Thyroid gland (tissue), 4 donors: ENCODE results near the gene ARHGAP45. TPM values are rescaled to one million over a fixed set of nuclear protein-coding genes. Genes with fewer than 3 reads are reported as not detected.

Experiments
- DNase-seq, 2 donors: peaks; one replicate each; pipeline ENCODE4 v3.0.0-alpha.2; 2019
- H3K27ac ChIP-seq, 3 donors: fragments of 200-600 bp; sonication (generic); 1 replicate in 2 of 3; 2 replicates in 1 of 3; pipeline ENCODE4 v1.5.1; 2016 to 2019; ENCODE audit warnings: mild to moderate bottlenecking in 1 of 3, moderate library complexity in 1 of 3
- H3K27me3 ChIP-seq: fragments of 200-600 bp; sonication (generic); one replicate; pipeline ENCODE4 v1.5.1; 2019
- H3K36me3 ChIP-seq, 2 donors: fragments of 200-600 bp; sonication (generic); one replicate each; pipeline ENCODE4 v1.5.1; 2016 to 2019
- H3K4me1 ChIP-seq, 2 donors: fragments of 200-600 bp; sonication (generic); one replicate each; pipeline ENCODE4 v1.5.1; 2017 to 2019
- H3K4me3 ChIP-seq, 3 donors: fragments of 200-600 bp; sonication (generic); replicated peaks in 1 of 3; 1 replicate in 2 of 3; 2 replicates in 1 of 3; pipeline ENCODE4 v1.5.1; 2016; ENCODE audit warnings: mild to moderate bottlenecking in 1 of 3
- H3K9me3 ChIP-seq: fragments of 200-600 bp; sonication (generic); one replicate; pipeline ENCODE4 v1.5.1; 2017
- POLR2A ChIP-seq, 2 donors: fragments of 450-650 bp; IDR thresholded peaks; one replicate each; pipeline ENCODE4 v1.6.1; 2017; ENCODE audit warnings: antibody characterized with exemption in 2 of 2, mild to moderate bottlenecking in 2 of 2, moderate library complexity in 1 of 2
- WGBS, 2 donors: methylation state at CpG; one replicate each; pipeline ENCODE4 v1.1.5; 2017; 5-methylcytosine and 5-hydroxymethylcytosine counted together
- intact Hi-C: fragments of 100-400 bp; cut with DNase I; formaldehyde crosslinking; loops from one replicate; pipeline ENCODE4 v1.15.1; 2023
- total RNA-seq, 4 donors: library from RNA; depleted of rRNA; stranded (reverse); fragments of >200 nt; gene quantifications; one replicate each; pipeline ENCODE4 v1.2.3, GENCODE V29; 2016
- TF ChIP-seq, protein P1 (sequence below), 6 experiments: fragments of 200-600 bp in 3 of 6; fragments of 450-650 bp in 3 of 6; sonication (generic) in 3 of 6; IDR thresholded peaks; one replicate each; pipeline ENCODE4 v1.5.1; 2016 to 2019; ENCODE audit warnings: antibody characterized with exemption in 6 of 6, mild to moderate bottlenecking in 2 of 6, inconsistent platforms in 1 of 6, moderate library complexity in 1 of 6

Gene ARHGAP45
- total RNA-seq, 4 donors from 2014 or later = 11.5 to 19.8 (median 14.4) TPM

DNA sequence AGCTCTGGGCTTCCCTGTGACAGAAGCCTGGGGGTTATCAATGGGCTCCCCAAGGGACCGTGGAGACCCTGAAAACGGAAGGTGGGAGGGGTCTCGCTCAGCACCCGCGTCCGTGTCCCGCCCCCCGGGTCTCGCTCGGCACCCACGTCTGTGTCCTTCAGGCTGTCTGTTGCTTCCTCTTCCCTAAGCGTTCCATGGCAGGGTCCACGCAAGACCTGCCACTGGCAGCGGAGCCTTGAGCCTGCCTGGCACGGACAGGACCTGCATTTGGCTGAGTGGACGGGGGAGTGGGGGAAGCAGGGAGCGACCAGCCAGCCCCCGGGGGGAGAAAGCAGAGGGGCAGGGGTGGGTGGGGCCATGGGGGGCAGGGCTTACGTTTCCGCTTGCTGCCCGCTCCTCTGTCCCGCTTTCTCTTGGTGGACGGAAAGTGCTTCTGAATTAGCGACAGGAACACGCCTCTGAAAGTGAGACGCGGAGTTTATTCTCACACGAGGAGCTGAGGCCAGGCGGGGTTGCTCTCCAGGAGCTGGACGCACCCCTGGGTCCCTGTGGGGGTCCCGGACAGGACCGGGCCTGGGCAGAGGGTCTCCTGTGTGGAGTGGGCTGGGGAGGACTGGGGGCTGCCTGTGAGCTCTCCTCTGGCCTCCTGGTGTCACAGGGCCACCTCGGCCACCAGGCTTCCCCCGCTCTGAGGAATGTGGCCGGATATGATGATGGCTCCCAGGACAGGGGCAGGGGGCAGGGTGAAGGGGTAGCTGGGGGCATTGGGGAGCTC, 48.9 kb downstream of the ARHGAP45 start:
- no peaks in the 10 kb centered on the region for H3K27me3 ChIP-seq
- no peak for TF ChIP-seq POLR2A (IDR thresholded peaks at IDR 0.05)
- TF ChIP-seq, protein P1, sequence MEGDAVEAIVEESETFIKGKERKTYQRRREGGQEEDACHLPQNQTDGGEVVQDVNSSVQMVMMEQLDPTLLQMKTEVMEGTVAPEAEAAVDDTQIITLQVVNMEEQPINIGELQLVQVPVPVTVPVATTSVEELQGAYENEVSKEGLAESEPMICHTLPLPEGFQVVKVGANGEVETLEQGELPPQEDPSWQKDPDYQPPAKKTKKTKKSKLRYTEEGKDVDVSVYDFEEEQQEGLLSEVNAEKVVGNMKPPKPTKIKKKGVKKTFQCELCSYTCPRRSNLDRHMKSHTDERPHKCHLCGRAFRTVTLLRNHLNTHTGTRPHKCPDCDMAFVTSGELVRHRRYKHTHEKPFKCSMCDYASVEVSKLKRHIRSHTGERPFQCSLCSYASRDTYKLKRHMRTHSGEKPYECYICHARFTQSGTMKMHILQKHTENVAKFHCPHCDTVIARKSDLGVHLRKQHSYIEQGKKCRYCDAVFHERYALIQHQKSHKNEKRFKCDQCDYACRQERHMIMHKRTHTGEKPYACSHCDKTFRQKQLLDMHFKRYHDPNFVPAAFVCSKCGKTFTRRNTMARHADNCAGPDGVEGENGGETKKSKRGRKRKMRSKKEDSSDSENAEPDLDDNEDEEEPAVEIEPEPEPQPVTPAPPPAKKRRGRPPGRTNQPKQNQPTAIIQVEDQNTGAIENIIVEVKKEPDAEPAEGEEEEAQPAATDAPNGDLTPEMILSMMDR (IDR thresholded peaks at IDR 0.05) = no peak
- peaks cover 65 to 85% of the 10 kb centered on the region in 2 donors for H3K36me3 ChIP-seq
- WGBS, 2 donors = 90 to 93% methylated on average over 16 to 32 of the region's 35 CpGs
- no peak for DNase-seq
- intact Hi-C loops = no loop called here
- no peak overlapping the region for H3K27ac ChIP-seq
- H3K9me3 ChIP-seq = no peaks in the 10 kb centered on the region
- H3K4me1 ChIP-seq = peaks cover 4 to 14% of the 10 kb centered on the region in 2 donors
- no peak overlapping the region for H3K4me3 ChIP-seq

DNA sequence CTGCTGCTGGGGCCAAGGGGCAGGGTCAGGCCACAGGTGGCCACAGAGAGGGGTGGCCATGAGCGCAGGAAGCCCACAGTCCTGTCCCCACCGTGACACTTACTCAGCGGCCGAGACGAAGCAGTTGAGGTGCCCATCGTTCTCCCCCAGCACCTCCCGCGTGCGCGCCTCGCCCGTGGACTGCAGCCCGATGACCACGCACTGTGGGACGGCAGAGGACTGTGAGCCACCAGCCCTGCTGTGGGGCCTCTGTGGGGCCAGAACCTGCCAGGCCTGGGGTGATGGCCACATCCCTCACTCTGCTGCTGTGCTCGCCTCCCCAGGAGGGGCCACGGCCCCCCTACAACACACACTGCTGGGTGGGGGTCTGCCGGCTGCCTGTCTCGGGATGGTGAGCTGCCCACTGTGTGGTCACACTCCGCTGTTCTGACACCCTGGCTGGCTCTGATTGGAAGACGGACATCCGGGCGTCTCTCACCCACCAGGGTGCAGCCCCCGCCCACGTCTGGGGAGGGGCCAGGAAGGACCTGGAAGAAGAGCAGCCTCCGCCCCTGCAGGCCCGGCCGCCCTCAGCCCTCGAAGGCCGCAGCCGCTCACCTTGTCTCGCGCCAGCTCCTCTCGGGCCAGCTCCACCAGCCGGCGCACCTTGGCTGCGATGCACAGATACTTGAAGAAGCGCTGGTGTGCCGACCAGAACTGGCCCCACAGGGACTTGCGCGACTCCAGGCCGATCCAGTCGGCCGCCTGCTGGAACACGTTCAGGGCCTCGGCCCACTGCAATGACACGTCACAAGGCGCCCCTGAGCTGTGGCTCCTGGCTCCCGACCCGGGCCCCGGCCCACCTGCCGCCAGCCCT, 50.0 kb downstream of the ARHGAP45 start:
- H3K36me3 ChIP-seq = peaks cover 72 to 88% of the 10 kb centered on the region in 2 donors
- intact Hi-C loops = no loop called here
- WGBS, 2 donors = 83 to 89% methylated on average over 30 to 33 of the region's 52 CpGs
- peak overlapping the region in 2 of 3 donors; percentile 15 to 33 for H3K27ac ChIP-seq
- no peak overlapping the region for H3K4me3 ChIP-seq
- H3K9me3 ChIP-seq = no peaks in the 10 kb centered on the region
- no peaks in the 10 kb centered on the region for H3K27me3 ChIP-seq
- peaks cover 4 to 14% of the 10 kb centered on the region in 2 donors for H3K4me1 ChIP-seq
- DNase-seq = peak; percentile 75 to 86
- TF ChIP-seq, protein P1 (IDR thresholded peaks at IDR 0.05) = peak in 1 of 6 experiments; percentile 5
- no peak for TF ChIP-seq POLR2A (IDR thresholded peaks at IDR 0.05)

DNA sequence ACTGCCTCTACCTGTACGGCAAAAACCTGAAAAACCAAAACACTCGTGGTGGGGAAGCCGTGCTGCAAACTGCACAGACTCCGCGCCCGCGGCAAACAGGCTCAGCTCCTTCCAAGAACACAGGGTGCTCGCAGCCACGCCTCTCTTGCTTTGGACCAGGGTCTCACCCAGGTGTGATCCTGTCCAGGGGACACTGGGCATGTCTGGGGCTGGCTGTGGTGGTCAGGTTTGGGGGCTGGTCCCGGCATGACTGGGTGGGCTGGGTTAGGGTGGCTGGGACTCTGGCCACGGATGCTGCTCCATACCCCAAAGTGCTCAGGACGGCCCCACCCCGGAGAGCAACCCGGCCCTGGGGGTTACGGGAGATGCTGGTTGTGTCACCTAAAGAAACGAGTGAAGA, 50.7 kb downstream of the ARHGAP45 start:
- intact Hi-C loops = no loop called here
- WGBS, 2 donors = 93 to 97% methylated on average over 5 to 16 of the region's 16 CpGs
- H3K36me3 ChIP-seq = peaks cover 76 to 88% of the 10 kb centered on the region in 2 donors

DNA sequence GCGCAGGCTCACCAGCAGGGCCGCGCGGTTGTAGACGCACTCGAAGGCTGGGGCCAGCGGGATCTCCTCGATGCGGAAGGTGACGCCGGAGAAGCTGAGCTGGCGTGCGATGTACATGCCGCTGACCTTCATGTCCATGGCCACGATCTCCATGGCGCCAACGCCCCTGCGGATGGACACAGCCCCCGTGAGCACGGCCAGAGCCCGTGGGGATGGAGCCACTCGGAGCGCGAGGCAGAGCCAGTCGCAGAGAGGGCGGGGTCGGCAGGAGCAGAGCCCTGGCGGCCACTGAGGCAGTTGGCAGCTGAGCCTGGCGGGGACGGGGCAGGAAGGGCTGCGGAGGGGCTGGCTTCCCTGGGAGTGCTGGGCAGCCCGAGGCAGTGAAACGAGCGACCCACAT, 52.0 kb downstream of the ARHGAP45 start:
- H3K9me3 ChIP-seq = no peaks in the 10 kb centered on the region
- H3K4me1 ChIP-seq = peaks cover 0 to 2% of the 10 kb centered on the region in 2 donors
- intact Hi-C loops = no loop called here
- no peak overlapping the region for H3K27ac ChIP-seq
- no peak for DNase-seq
- H3K27me3 ChIP-seq = no peaks in the 10 kb centered on the region
- TF ChIP-seq, protein P1 (IDR thresholded peaks at IDR 0.05) = no peak
- TF ChIP-seq POLR2A (IDR thresholded peaks at IDR 0.05) = no peak
- peaks cover 87 to 93% of the 10 kb centered on the region in 2 donors for H3K36me3 ChIP-seq
- 92 to 96% methylated on average over 27 to 28 of the region's 34 CpGs for WGBS, 2 donors
- no peak overlapping the region for H3K4me3 ChIP-seq

More for the DNA sequence above, 50.7 kb downstream of the ARHGAP45 start:
- Histone ChIP-seq H3K4me3 (no peak overlapping the region), H3K4me1 (peaks cover 4 to 14% of the 10 kb centered on the region in 2 donors), H3K27ac (peak overlapping the region in 2 of 3 donors; percentile 15 to 33), H3K27me3 (no peaks in the 10 kb centered on the region), H3K9me3 (no peaks in the 10 kb centered on the region)
- no peak for TF ChIP-seq POLR2A (IDR thresholded peaks at IDR 0.05)
- TF ChIP-seq, protein P1 (IDR thresholded peaks at IDR 0.05) = no peak
- DNase-seq = no peak
